ENCODE results near the gene KIAA0753. TPM values are rescaled to one million over a fixed set of nuclear protein-coding genes. Genes with fewer than 3 reads are reported as not detected.

KIAA0753 gene
- total RNA-seq, 2 donors from 2014 or later, result 15.7 to 18.5 TPM

GRCh38 chr17:6683730-6684459, 43.4 kb upstream of the KIAA0753 start:
- H3K27me3 ChIP-seq, result no peaks in the 10 kb centered on the region
- no peak for TF ChIP-seq CTCF (IDR thresholded peaks at IDR 0.05)
- H3K27ac ChIP-seq, result no peak overlapping the region
- H3K4me3 ChIP-seq, result no peak overlapping the region
- H3K4me1 ChIP-seq, result no peaks in the 10 kb centered on the region
- no peaks in the 10 kb centered on the region for H3K9me3 ChIP-seq
- H3K9ac ChIP-seq (ENCODE audit: low read depth in 2 of 2, low read length in 2 of 2), result no peak overlapping the region
- no peak for DNase-seq
- intact Hi-C loops (cut with DNase I), result no loop called here
- no peaks in the 10 kb centered on the region for H3K36me3 ChIP-seq

DNA sequence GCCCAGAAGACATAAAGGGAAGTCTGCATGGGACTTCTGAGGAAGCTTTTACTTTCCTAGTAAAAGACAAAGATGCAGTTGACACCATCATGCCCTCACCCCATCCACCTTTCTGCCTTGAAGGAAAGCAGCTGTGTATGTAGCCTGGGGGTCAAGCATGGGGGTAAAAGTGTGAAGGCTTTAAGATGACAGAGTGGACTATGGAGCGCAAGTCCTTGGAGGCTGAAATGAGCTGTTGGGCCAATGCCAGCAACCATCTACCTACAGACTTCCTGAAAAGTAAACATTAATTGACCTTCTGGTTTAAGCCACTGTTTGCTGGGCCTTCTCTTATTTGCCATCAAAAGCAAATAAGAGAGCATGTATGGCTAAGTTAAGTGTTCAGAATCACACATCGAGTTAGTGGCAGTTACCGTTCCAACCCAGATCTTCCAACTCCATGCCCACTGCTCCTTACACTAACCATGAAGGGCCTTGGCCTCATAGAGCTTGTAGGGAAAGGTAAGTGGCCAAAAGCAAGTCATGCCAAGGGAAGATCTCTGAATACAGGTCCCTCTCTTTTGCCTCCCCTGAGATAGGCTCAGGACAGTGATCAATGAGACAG, 42.7 kb upstream of the KIAA0753 start:
- intact Hi-C loops (cut with DNase I), result no loop called here
- no peak for TF ChIP-seq CTCF (IDR thresholded peaks at IDR 0.05)
- H3K27ac ChIP-seq, result no peak overlapping the region
- H3K4me1 ChIP-seq, result no peaks in the 10 kb centered on the region
- DNase-seq, result no peak
- H3K9ac ChIP-seq (ENCODE audit: low read depth in 2 of 2, low read length in 2 of 2), result no peak overlapping the region
- no peak overlapping the region for H3K4me3 ChIP-seq
- H3K27me3 ChIP-seq, result no peaks in the 10 kb centered on the region
- H3K9me3 ChIP-seq, result no peaks in the 10 kb centered on the region
- H3K36me3 ChIP-seq, result no peaks in the 10 kb centered on the region

- Histone ChIP-seq H3K27me3 (no peaks in the 10 kb centered on the region), H3K9me3 (no peaks in the 10 kb centered on the region), H3K4me1 (no peaks in the 10 kb centered on the region), H3K4me3 (no peak overlapping the region), H3K27ac (no peak overlapping the region), H3K36me3 (no peaks in the 10 kb centered on the region), H3K9ac (ENCODE audit: low read depth in 2 of 2, low read length in 2 of 2) (no peak overlapping the region)
- intact Hi-C loops (cut with DNase I), result no loop called here
- TF ChIP-seq CTCF (IDR thresholded peaks at IDR 0.05), result no peak
- no peak for DNase-seq
These were observed 41.8 kb upstream of the KIAA0753 start for GRCh38 chr17:6682339-6682738.

DNA sequence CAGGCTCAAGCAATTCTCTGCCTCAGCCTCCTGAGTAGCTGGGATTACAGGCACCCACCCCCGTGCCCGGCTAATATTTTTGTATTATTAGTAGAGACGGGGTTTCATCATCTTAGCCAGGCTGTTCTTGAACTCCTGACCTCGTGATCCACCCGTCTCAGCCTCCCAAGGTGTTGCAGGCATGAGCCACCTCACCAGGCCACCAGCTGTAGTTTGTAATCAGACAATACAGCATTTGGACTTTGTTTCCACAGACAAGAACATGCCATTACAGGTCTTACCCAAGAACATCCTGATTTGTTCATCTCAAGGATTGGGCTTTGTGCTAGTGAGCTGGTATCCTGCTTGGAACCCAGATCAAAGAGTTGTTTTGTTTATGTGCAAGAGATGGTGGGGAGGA, 41.2 kb upstream of the KIAA0753 start:
- no peak for TF ChIP-seq CTCF (IDR thresholded peaks at IDR 0.05)
- Histone ChIP-seq H3K36me3 (no peaks in the 10 kb centered on the region), H3K9me3 (no peaks in the 10 kb centered on the region), H3K4me1 (no peaks in the 10 kb centered on the region), H3K27me3 (no peaks in the 10 kb centered on the region), H3K4me3 (no peak overlapping the region), H3K9ac (ENCODE audit: low read depth in 2 of 2, low read length in 2 of 2) (no peak overlapping the region), H3K27ac (no peak overlapping the region)
- intact Hi-C loops (cut with DNase I), result no loop called here
- DNase-seq, result no peak

DNA sequence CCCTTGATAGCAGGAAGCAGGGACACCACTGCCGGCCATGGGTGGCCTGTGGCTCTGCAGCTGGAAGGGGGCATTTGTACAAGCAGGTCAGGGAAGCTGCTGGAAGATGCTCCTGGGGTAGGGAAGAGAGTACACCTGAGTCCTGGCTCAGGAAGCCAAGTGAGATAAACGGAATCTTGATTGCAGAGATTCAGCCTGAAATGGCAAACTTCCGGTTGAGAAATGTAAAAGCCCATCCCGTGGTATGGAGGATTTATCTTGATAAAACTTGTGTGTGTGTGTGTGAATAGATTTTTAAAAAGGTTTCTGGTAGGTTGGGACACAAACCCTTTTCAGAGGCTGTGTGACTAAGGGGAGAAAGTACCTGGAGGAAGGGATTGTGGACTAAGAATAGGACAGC, 40.7 kb upstream of the KIAA0753 start:
- intact Hi-C loops (cut with DNase I), result no loop called here
- Histone ChIP-seq H3K27ac (no peak overlapping the region), H3K4me3 (no peak overlapping the region), H3K9me3 (no peaks in the 10 kb centered on the region), H3K9ac (ENCODE audit: low read depth in 2 of 2, low read length in 2 of 2) (no peak overlapping the region), H3K36me3 (no peaks in the 10 kb centered on the region), H3K27me3 (no peaks in the 10 kb centered on the region), H3K4me1 (no peaks in the 10 kb centered on the region)
- no peak for DNase-seq
- no peak for TF ChIP-seq CTCF (IDR thresholded peaks at IDR 0.05)
